LNCAP (cell line): ENCODE measurements around the gene SRRM5.

ENCODE experiments used
- TF ChIP-seq, protein P1 (sequence below): fragments of 450-650 bp; IDR thresholded peaks from 2 replicates; pipeline ENCODE4 v1.5.1; 2017; ENCODE audit warnings: mild to moderate bottlenecking

The SRRM5 gene

DNA sequence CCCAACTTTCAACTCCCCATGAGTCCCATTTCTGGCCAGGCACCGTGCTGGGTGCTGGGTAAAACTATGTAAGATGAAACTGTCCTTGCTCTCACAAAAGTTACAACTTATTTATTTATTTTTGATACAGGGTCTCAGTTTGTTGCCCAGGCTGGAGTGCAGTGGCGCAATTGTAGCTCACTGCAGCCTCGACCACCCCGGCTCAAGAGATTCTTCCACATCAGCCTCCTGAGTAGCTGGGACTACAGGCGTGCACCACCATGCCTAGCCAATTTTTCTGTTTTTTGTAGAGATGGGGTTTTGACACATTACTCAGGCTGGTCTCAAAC is 40.6 kb downstream of the SRRM5 start:
- TF ChIP-seq, protein P1, sequence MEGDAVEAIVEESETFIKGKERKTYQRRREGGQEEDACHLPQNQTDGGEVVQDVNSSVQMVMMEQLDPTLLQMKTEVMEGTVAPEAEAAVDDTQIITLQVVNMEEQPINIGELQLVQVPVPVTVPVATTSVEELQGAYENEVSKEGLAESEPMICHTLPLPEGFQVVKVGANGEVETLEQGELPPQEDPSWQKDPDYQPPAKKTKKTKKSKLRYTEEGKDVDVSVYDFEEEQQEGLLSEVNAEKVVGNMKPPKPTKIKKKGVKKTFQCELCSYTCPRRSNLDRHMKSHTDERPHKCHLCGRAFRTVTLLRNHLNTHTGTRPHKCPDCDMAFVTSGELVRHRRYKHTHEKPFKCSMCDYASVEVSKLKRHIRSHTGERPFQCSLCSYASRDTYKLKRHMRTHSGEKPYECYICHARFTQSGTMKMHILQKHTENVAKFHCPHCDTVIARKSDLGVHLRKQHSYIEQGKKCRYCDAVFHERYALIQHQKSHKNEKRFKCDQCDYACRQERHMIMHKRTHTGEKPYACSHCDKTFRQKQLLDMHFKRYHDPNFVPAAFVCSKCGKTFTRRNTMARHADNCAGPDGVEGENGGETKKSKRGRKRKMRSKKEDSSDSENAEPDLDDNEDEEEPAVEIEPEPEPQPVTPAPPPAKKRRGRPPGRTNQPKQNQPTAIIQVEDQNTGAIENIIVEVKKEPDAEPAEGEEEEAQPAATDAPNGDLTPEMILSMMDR: no peak

DNA sequence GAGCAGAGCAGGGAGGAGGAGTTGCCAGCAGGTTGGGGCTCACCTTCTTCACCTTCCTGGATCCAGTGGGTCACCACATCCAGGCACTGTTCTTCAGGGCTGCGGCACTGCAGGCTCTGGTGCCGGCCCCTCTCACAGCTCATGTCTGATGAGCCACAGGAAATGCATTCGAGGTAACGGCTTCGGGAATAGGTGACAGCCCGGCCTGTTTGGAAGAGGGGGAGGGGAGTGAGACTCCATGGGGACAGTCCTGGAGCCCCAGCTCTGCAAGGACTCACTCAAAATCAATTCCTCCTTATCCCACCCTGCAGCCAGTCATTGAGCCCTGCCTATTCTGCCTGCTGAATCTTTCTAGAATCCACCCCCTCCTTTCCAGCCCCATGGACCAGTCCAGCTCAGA is 44.5 kb downstream of the SRRM5 start:
- TF ChIP-seq, protein P1: no peak

DNA sequence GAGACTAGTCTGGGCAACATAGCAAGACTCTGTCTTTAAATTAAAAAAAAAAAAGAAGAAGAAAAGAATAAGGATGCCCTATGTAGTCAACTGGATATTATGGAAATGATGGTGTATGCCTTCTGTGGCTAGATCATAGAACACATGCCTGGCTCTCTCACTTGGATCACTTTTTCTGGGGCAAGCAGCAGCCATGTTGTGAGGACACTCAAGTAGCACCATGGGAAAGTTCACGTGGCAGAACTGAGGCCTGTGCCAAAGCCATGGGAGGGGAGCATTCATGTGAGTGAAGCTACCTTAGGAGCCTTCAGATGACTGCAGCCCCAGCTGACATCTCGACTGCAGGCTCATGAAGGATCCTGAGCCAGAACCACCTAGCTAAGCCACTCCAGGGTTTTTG is 46.1 kb downstream of the SRRM5 start:
- TF ChIP-seq, protein P1: no peak

DNA sequence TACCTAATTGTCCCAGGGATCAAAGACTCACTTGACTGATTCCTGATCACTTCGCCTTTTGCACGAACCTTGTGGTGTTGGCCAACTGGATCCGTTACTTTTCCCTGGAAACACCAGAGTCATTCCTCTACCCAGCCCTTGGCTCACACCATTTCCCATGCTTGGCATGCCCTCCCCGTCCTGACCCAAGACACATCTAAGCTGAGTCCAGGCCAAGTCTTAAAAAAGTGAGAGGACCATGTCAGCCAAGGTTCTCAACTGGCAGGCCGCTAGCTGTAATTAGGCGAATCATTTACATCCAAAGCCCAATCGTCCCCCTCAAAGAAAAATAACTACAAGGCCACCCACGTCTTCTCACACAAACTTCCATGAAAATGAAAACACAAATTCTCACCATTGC is 46.6 kb downstream of the SRRM5 start:
- TF ChIP-seq, protein P1: no peak

DNA sequence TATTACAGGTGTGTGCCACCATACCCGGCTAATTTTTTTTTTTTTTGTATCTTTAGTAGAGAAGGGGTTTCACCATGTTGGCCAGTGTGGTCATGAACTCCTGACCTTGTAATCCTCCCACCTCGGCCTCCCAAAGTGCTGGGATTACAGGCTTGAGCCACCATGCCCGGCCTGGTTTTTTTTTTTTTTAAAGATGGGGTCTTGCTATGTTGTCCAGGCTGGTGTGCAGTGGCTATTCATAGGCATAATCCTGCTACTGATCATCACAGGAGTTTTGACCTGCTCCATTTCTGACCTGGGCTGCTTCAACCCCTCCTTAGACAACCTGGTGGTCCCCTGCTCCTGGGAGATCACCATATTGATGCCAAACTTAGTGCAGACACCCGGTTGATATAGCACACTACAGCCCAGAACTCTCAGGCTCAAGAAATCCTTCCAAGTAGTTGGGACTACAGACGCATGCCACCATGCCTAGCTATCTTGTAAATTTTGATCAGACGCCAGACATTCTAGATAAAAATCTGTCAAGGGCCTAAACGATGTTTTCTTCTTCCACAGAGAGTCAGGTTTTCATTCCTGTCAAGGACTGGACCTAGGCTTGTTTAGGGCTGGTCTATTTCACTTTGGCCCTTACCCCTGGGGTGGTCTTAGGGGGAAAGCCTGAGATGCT is 48.5 kb downstream of the SRRM5 start:
- TF ChIP-seq, protein P1: no peak

DNA sequence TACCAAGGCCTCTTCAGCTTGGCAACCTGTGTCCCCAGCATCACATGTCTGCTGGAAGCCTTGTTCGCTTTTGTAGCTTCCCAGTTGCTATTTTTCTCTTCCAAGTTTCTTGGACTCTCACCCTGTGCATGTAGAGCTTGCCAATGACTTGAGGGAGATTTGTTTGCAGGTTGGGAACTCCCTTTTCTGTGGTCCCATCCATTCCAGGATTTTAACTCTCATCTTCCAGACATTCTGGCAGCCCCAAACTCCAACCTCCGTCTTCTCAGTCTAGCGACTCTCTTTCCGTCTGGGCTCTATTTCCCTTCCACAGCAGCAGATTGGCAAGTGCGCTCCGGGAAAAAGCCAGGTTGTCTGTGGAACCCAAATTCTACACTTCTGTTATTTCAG is 49.1 kb downstream of the SRRM5 start:
- TF ChIP-seq, protein P1: no peak

DNA sequence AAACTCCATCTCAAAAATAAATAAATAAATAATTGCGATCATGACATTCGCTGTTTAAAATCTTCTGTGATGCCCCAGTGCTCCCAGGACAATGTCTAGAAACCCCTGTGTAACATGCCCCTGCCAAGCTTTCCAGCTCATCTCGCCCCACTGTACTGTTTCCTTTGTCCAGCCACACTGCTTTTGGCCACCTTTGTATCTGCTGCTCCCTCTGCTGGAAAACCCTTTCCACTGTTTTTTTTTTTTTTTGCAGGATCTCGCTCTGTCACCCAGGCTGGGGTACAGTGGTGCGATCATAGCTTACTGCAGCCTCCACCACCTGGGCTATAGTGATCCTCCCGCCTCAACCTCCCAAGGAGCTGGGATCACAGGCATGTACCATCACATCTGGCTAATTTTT is 50.6 kb downstream of the SRRM5 start:
- TF ChIP-seq, protein P1: peak; percentile 21; the same call in 1 of the 2 replicates

DNA sequence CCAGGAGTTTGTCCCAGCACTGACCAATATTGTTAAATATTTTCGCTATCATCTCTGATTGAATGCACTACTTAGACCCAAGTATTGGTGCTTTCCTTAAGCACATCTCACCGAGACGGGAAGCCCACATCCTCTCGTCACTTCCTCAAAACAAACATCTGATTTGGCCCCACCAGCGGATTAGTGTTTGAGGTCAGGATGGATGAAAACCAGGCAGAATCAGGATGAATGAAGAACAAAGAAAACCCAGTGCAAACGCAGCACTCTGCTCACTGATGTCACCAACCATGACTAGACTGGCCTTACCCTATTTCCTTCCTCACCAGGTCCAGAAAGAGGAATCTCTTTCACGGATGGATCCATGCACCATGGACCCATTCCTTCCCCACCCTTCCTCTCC is 52.1 kb downstream of the SRRM5 start:
- TF ChIP-seq, protein P1: no peak
